ENCODE measurements around the gene SEPTIN11.
"Not testable (repeated sequence)": the region's sequence is repeated elsewhere in the genome, so short reads cannot be mapped to it uniquely, and the experiment has no call there.

Gene SEPTIN11

GRCh38 chr4:76958891-76959290 is 9.3 kb downstream of the SEPTIN11 start:
- Mint-ChIP-seq H3K9me3 (no peaks in the 10 kb centered on the region), H3K36me3 (peaks cover 3% of the 10 kb centered on the region), H3K27ac (no peak overlapping the region), H3K4me3 (no peak overlapping the region), H3K4me1 (peaks cover 7% of the 10 kb centered on the region), H3K27me3 (no peaks in the 10 kb centered on the region)
- ATAC-seq (ENCODE audit: low read depth) (no peak), DNase-seq (ENCODE audit: low spot score in 2 of 2) (no peak)

- no peak for ATAC-seq (ENCODE audit: low read depth)
- H3K27ac Mint-ChIP-seq = no peak overlapping the region
- H3K27me3 Mint-ChIP-seq = no peaks in the 10 kb centered on the region
- peaks cover 6% of the 10 kb centered on the region for H3K36me3 Mint-ChIP-seq
- H3K4me3 Mint-ChIP-seq = no peak overlapping the region
- peaks cover 7% of the 10 kb centered on the region for H3K4me1 Mint-ChIP-seq
- DNase-seq (ENCODE audit: low spot score in 2 of 2) = no peak
- peaks cover 3% of the 10 kb centered on the region for H3K9me3 Mint-ChIP-seq
Measured at GRCh38 chr4:76960014-76960413, 10.5 kb downstream of the SEPTIN11 start.

GRCh38 chr4:76962406-76963130 is 13.0 kb downstream of the SEPTIN11 start:
- Mint-ChIP-seq H3K9me3 (peaks cover 3% of the 10 kb centered on the region), H3K36me3 (peaks cover 6% of the 10 kb centered on the region), H3K27ac (no peak overlapping the region), H3K27me3 (no peaks in the 10 kb centered on the region), H3K4me3 (no peak overlapping the region), H3K4me1 (peaks cover 4% of the 10 kb centered on the region)
- no peak for ATAC-seq (ENCODE audit: low read depth)
- no peak for DNase-seq (ENCODE audit: low spot score in 2 of 2)

GRCh38 chr4:76963131-76963750 is 13.7 kb downstream of the SEPTIN11 start:
- no peak for ATAC-seq (ENCODE audit: low read depth)
- H3K27me3 Mint-ChIP-seq = no peaks in the 10 kb centered on the region
- peaks cover 6% of the 10 kb centered on the region for H3K36me3 Mint-ChIP-seq

GRCh38 chr4:76963927-76964326 is 14.4 kb downstream of the SEPTIN11 start:
- H3K4me1 Mint-ChIP-seq; H3K27me3 Mint-ChIP-seq; DNase-seq (ENCODE audit: low spot score in 2 of 2); H3K4me3 Mint-ChIP-seq; ATAC-seq (ENCODE audit: low read depth); H3K9me3 Mint-ChIP-seq; H3K27ac Mint-ChIP-seq; H3K36me3 Mint-ChIP-seq: not testable (repeated sequence)

More at GRCh38 chr4:76963131-76963750, 13.7 kb downstream of the SEPTIN11 start:
- Mint-ChIP-seq H3K27ac (no peak overlapping the region), H3K9me3 (peaks cover 3% of the 10 kb centered on the region), H3K4me1 (peaks cover 4% of the 10 kb centered on the region), H3K4me3 (no peak overlapping the region)
- no peak for DNase-seq (ENCODE audit: low spot score in 2 of 2)

GRCh38 chr4:76964769-76965168 is 15.2 kb downstream of the SEPTIN11 start:
- no peak overlapping the region for H3K4me3 Mint-ChIP-seq
- H3K27me3 Mint-ChIP-seq = no peaks in the 10 kb centered on the region
- no peak overlapping the region for H3K27ac Mint-ChIP-seq
- H3K4me1 Mint-ChIP-seq = peaks cover 4% of the 10 kb centered on the region
- peaks cover 3% of the 10 kb centered on the region for H3K9me3 Mint-ChIP-seq
- ATAC-seq (ENCODE audit: low read depth) (no peak), DNase-seq (ENCODE audit: low spot score in 2 of 2) (no peak)
- H3K36me3 Mint-ChIP-seq = peaks cover 6% of the 10 kb centered on the region

GRCh38 chr4:76965866-76966579 is 16.5 kb downstream of the SEPTIN11 start:
- H3K4me1 Mint-ChIP-seq = no peaks in the 10 kb centered on the region
- DNase-seq (ENCODE audit: low spot score in 2 of 2) (no peak), ATAC-seq (ENCODE audit: low read depth) (no peak)
- H3K27me3 Mint-ChIP-seq = no peaks in the 10 kb centered on the region
- no peak overlapping the region for H3K4me3 Mint-ChIP-seq
- peaks cover 3% of the 10 kb centered on the region for H3K36me3 Mint-ChIP-seq
- peaks cover 3% of the 10 kb centered on the region for H3K9me3 Mint-ChIP-seq
- H3K27ac Mint-ChIP-seq = no peak overlapping the region

- Mint-ChIP-seq H3K27me3 (no peaks in the 10 kb centered on the region), H3K4me1 (no peaks in the 10 kb centered on the region), H3K27ac (no peak overlapping the region), H3K9me3 (peaks cover 3% of the 10 kb centered on the region), H3K36me3 (peaks cover 3% of the 10 kb centered on the region), H3K4me3 (no peak overlapping the region)
- no peak for ATAC-seq (ENCODE audit: low read depth)
- DNase-seq (ENCODE audit: low spot score in 2 of 2) = no peak
Measured at GRCh38 chr4:76968937-76969336, 19.4 kb downstream of the SEPTIN11 start.

- H3K27ac Mint-ChIP-seq = no peak overlapping the region
- no peak overlapping the region for H3K4me3 Mint-ChIP-seq
- DNase-seq (ENCODE audit: low spot score in 2 of 2) (no peak), ATAC-seq (ENCODE audit: low read depth) (no peak)
- H3K9me3 Mint-ChIP-seq = no peaks in the 10 kb centered on the region
- no peaks in the 10 kb centered on the region for H3K36me3 Mint-ChIP-seq
- no peaks in the 10 kb centered on the region for H3K27me3 Mint-ChIP-seq
- H3K4me1 Mint-ChIP-seq = no peaks in the 10 kb centered on the region
Measured at GRCh38 chr4:76969495-76969894, 19.9 kb downstream of the SEPTIN11 start.

- Mint-ChIP-seq H3K36me3 (no peaks in the 10 kb centered on the region), H3K4me3 (no peak overlapping the region), H3K4me1 (no peaks in the 10 kb centered on the region), H3K27me3 (no peaks in the 10 kb centered on the region), H3K9me3 (no peaks in the 10 kb centered on the region), H3K27ac (no peak overlapping the region)
- ATAC-seq (ENCODE audit: low read depth) = no peak
- no peak for DNase-seq (ENCODE audit: low spot score in 2 of 2)
Measured at GRCh38 chr4:76969941-76970529, 20.5 kb downstream of the SEPTIN11 start.

- Mint-ChIP-seq H3K36me3 (peaks cover 2% of the 10 kb centered on the region), H3K27me3 (no peaks in the 10 kb centered on the region), H3K9me3 (no peaks in the 10 kb centered on the region), H3K27ac (no peak overlapping the region), H3K4me3 (no peak overlapping the region), H3K4me1 (no peaks in the 10 kb centered on the region)
- ATAC-seq (ENCODE audit: low read depth) = no peak
- no peak for DNase-seq (ENCODE audit: low spot score in 2 of 2)
Measured at GRCh38 chr4:76972306-76972705, 22.8 kb downstream of the SEPTIN11 start.

GRCh38 chr4:76974150-76974549 is 24.6 kb downstream of the SEPTIN11 start:
- no peak for ATAC-seq (ENCODE audit: low read depth)
- Mint-ChIP-seq H3K27me3 (no peaks in the 10 kb centered on the region), H3K27ac (no peak overlapping the region), H3K36me3 (peaks cover 7% of the 10 kb centered on the region), H3K4me1 (no peaks in the 10 kb centered on the region), H3K4me3 (no peak overlapping the region), H3K9me3 (no peaks in the 10 kb centered on the region)
- DNase-seq (ENCODE audit: low spot score in 2 of 2) = no peak

GRCh38 chr4:76977113-76977512 is 27.6 kb downstream of the SEPTIN11 start:
- Mint-ChIP-seq H3K27ac (no peak overlapping the region), H3K36me3 (peaks cover 7% of the 10 kb centered on the region), H3K9me3 (no peaks in the 10 kb centered on the region), H3K27me3 (no peaks in the 10 kb centered on the region), H3K4me1 (no peaks in the 10 kb centered on the region), H3K4me3 (no peak overlapping the region)
- DNase-seq (ENCODE audit: low spot score in 2 of 2) = no peak
- no peak for ATAC-seq (ENCODE audit: low read depth)

GRCh38 chr4:76977736-76978350 is 28.3 kb downstream of the SEPTIN11 start:
- Mint-ChIP-seq H3K36me3 (peaks cover 7% of the 10 kb centered on the region), H3K27ac (no peak overlapping the region), H3K4me3 (no peak overlapping the region), H3K27me3 (no peaks in the 10 kb centered on the region), H3K9me3 (no peaks in the 10 kb centered on the region), H3K4me1 (peaks cover 2% of the 10 kb centered on the region)
- no peak for DNase-seq (ENCODE audit: low spot score in 2 of 2)
- no peak for ATAC-seq (ENCODE audit: low read depth)
